K562 (cell line): ENCODE measurements around the gene RNF168. TPM values are rescaled to one million over a fixed set of nuclear protein-coding genes. Genes with fewer than 3 reads are reported as not detected.

ENCODE experiments used
- CBX1 ChIP-seq: sonication (generic); IDR thresholded peaks from 2 replicates; pipeline ENCODE4 v1.6.1; 2016; ENCODE audit warnings: antibody characterized with exemption, low read depth, mild to moderate bottlenecking
- FOSL1 ChIP-seq: fragments of 200-800 bp; sonication (Bioruptor generic); conservative IDR thresholded peaks from 2 replicates; pipeline ENCODE4 v1.6.1; 2016; ENCODE audit warnings: missing genetic modification characterization, missing compliant biosample characterization
- FOXM1 ChIP-seq, 2 experiments: fragments of 450-650 bp in 1 of 2; sonication (generic) in 1 of 2; formaldehyde crosslinking in 1 of 2; IDR thresholded peaks; 2 replicates each; pipeline versions ENCODE4 v1.6.1 to v1.9.0; 2017 to 2022; ENCODE audit warnings: low read depth in 2 of 2, mild to moderate bottlenecking in 2 of 2, missing genetic modification reagents in 1 of 2, moderate library complexity in 1 of 2
- HDAC2 ChIP-seq: fragments of 450-650 bp; IDR thresholded peaks from 2 replicates; pipeline ENCODE4 v1.6.1; 2016; ENCODE audit warnings: mild to moderate bottlenecking
- ILF3 ChIP-seq: fragments of 450-650 bp; IDR thresholded peaks from 2 replicates; pipeline ENCODE4 v1.6.1; 2018; ENCODE audit warnings: antibody characterized with exemption, mild to moderate bottlenecking, moderate library complexity, borderline replicate concordance
- MECOM ChIP-seq: fragments of 250-450 bp; sonication (Bioruptor Pico); IDR thresholded peaks from 2 replicates; pipeline ENCODE4 v1.8.0; 2022; ENCODE audit warnings: inconsistent platforms
- NFYB ChIP-seq: IDR thresholded peaks from 2 replicates; pipeline ENCODE4 v1.6.1; 2011; ENCODE audit warnings: mild to moderate bottlenecking, moderate library complexity; ENCODE audit not compliant: insufficient read length; ENCODE audit errors: extremely low read depth
- RBM34 ChIP-seq: fragments of 200-400 bp; formaldehyde crosslinking; IDR thresholded peaks from 2 replicates; pipeline ENCODE4 v1.6.1; 2018; ENCODE audit warnings: low read length, borderline replicate concordance; ENCODE audit not compliant: insufficient read depth
- RERE ChIP-seq: sonication (generic); formaldehyde crosslinking; IDR thresholded peaks from 2 replicates; pipeline ENCODE4 v1.8.0; 2023; ENCODE audit warnings: missing genetic modification reagents, mild to moderate bottlenecking, borderline replicate concordance
- SREBF2 ChIP-seq: sonication (generic); formaldehyde crosslinking; IDR thresholded peaks from 2 replicates; pipeline ENCODE4 v1.4.0; 2020; ENCODE audit warnings: mild to moderate bottlenecking, missing genetic modification reagents
- SRSF1 ChIP-seq: fragments of 200-400 bp; formaldehyde crosslinking; IDR thresholded peaks from 2 replicates; pipeline ENCODE4 v1.6.1; 2017; ENCODE audit warnings: mild to moderate bottlenecking, low read depth, low read length, moderate library complexity
- ZEB2 ChIP-seq: fragments of 450-650 bp; IDR thresholded peaks from 2 replicates; pipeline ENCODE4 v1.6.1; 2016
- ZKSCAN8 ChIP-seq: fragments of 200-800 bp; sonication (Bioruptor generic); IDR thresholded peaks from 2 replicates; pipeline ENCODE4 v1.6.1; 2016; ENCODE audit warnings: missing genetic modification characterization, missing compliant biosample characterization
- ZNF212 ChIP-seq: fragments of 450-650 bp; formaldehyde crosslinking; IDR thresholded peaks from 2 replicates; pipeline ENCODE4 v1.4.0; 2020; ENCODE audit warnings: mild to moderate bottlenecking
- ZNF311 ChIP-seq: fragments of 250-450 bp; sonication (Bioruptor Pico); IDR thresholded peaks from 2 replicates; pipeline ENCODE4 v1.4.0; 2020; ENCODE audit warnings: mild to moderate bottlenecking, moderate library complexity
- ZNF395 ChIP-seq: fragments of 200-800 bp; sonication (Bioruptor generic); IDR thresholded peaks from 2 replicates; pipeline ENCODE4 v1.6.1; 2017; ENCODE audit warnings: missing genetic modification characterization, missing compliant biosample characterization
- ZNF41 ChIP-seq: fragments of 250-450 bp; sonication (Bioruptor Pico); conservative IDR thresholded peaks from 2 replicates; pipeline ENCODE4 v1.4.0; 2020; ENCODE audit warnings: mild to moderate bottlenecking
- ZNF76 ChIP-seq: fragments of 250-450 bp; sonication (Bioruptor Pico); IDR thresholded peaks from 2 replicates; pipeline ENCODE4 v1.4.0; 2020; ENCODE audit warnings: mild to moderate bottlenecking, moderate library complexity, borderline replicate concordance
- polyA plus RNA-seq, 8 experiments: library from polyadenylated mRNA; depleted of rRNA in 4 of 8; stranded (reverse) in 5 of 8; unstranded in 3 of 8; fragments of >200 nt; fragmentation: Nextera tagmentation in 2 of 8; fragmentation: Illumina TruSeq in 1 of 8; extraction: Ambion mirVana in 2 of 8; extraction: Trizol in 1 of 8; gene quantifications; 2 replicates each; pipeline versions ENCODE4 v1.2.1 to v1.2.3, GENCODE V29; 2011 to 2014; ENCODE audit warnings: inconsistent platforms in 1 of 8, missing spikeins in 1 of 8
- total RNA-seq, 7 experiments: library from RNA; depleted of rRNA in 6 of 7; stranded (reverse); fragments of >200 nt in 6 of 7; fragmentation: Illumina TruSeq in 2 of 7; extraction: Trizol in 2 of 7; gene quantifications; 2 replicates each; pipeline versions ENCODE4 v1.2.1 to v1.2.3, GENCODE V29; 2011 to 2021; ENCODE audit warnings: low replicate concordance in 1 of 7
- TF ChIP-seq, protein P1 (sequence below): sonication (generic); formaldehyde crosslinking; IDR thresholded peaks from 2 replicates; pipeline ENCODE4 v1.8.0; 2022; ENCODE audit warnings: missing genetic modification reagents, mild to moderate bottlenecking, borderline replicate concordance

The RNF168 gene
- total and polyA plus RNA-seq, 9 of the 15 experiments (the other 6 are each of a cell fraction or from before 2014, with no cell fraction given): 6.0 to 32.1 (median 16.6) TPM

DNA sequence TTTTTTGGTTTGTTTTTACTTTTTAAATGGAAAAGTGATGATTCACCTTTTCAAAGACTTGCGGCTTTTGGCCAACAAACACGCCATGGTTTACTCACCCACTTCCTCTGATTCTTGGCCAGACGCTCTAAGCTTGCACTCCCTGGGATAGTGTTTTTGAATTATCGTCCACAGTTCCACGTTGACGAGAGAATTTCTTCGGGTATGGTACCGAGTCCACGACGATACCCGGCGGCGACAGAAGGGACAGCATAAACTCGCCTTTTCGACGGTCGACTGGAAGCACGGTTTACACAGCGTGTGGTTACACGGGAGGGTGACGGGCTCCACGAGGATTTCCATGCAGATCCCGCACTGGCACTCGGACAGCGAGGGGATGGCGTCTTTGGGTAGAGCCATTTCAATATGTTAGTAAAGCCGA is 783 bp downstream of the RNF168 start (continued):
- TF ChIP-seq ZNF212 (CRISPR knock-in tag): no peak
- no peak for TF ChIP-seq CBX1
- no peak for TF ChIP-seq ZNF41 (CRISPR knock-in tag)
- TF ChIP-seq FOSL1: peak; percentile 34; the same call in 1 of the 2 replicates
- TF ChIP-seq NFYB: no peak
- no peak for TF ChIP-seq SREBF2
- peak; percentile 23; the same call in 1 of the 2 replicates for TF ChIP-seq ZNF395 (CRISPR knock-in tag)
- no peak for TF ChIP-seq ZNF76 (CRISPR knock-in tag)
- TF ChIP-seq RERE (CRISPR knock-in tag): no peak
- no peak for TF ChIP-seq MECOM (CRISPR knock-in tag)
- TF ChIP-seq SRSF1: no peak
- TF ChIP-seq, protein P1, sequence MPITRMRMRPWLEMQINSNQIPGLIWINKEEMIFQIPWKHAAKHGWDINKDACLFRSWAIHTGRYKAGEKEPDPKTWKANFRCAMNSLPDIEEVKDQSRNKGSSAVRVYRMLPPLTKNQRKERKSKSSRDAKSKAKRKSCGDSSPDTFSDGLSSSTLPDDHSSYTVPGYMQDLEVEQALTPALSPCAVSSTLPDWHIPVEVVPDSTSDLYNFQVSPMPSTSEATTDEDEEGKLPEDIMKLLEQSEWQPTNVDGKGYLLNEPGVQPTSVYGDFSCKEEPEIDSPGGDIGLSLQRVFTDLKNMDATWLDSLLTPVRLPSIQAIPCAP: no peak
- no peak for TF ChIP-seq FOXM1 (IDR thresholded peaks at IDR 0.05; ENCODE audit: low read depth)
- TF ChIP-seq FOXM1 (CRISPR knock-in tag; IDR thresholded peaks at IDR 0.05; ENCODE audit: low read depth): no peak
- no peak for TF ChIP-seq ILF3
- TF ChIP-seq ZEB2: no peak
- TF ChIP-seq ZNF311 (CRISPR knock-in tag): no peak
- TF ChIP-seq ZKSCAN8 (CRISPR knock-in tag): no peak
- peak; percentile 15; the same call in 1 of the 2 replicates for TF ChIP-seq HDAC2
- no peak for TF ChIP-seq RBM34
